ENCODE results near the gene AQP3. TPM values are rescaled to one million over a fixed set of nuclear protein-coding genes. Genes with fewer than 3 reads are reported as not detected.
"Not testable (repeated sequence)": the region's sequence is repeated elsewhere in the genome, so short reads cannot be mapped to it uniquely, and the experiment has no call there.

AQP3 gene
- total RNA-seq, 1 donor from 2014 or later, result 868 TPM

DNA sequence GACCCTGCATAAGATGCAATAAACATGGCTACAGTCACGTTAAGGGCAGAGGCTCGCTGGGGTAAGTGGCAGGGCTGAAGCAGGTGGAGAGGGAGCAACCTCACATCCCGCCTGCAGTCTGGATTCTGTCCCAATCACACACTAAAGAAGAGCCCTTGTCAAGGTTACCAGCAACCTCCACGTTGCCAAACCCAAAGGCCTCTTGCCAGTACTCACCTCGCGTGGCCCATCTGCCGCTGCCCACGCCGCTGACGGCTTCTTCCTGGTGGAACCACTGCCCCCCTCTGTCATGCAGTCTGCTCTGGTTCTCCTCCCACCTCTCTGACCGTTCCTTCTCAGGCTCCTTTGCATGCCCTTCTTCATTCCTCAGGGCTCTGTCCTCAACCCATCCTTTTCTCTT lies 53.8 kb downstream of the AQP3 start:
- no peaks in the 10 kb centered on the region for H3K27me3 ChIP-seq
- H3K4me3 ChIP-seq, result no peak overlapping the region
- peaks cover 11% of the 10 kb centered on the region for H3K4me1 ChIP-seq
- no peaks in the 10 kb centered on the region for H3K9me3 ChIP-seq
- intact Hi-C loops (cut with DNase I), result no loop called here
- H3K27ac ChIP-seq, result no peak overlapping the region
- no peaks in the 10 kb centered on the region for H3K36me3 ChIP-seq
- DNase-seq (ENCODE audit: extremely low spot score in 2 of 2), result no peak
- TF ChIP-seq POLR2AphosphoS5 (IDR thresholded peaks at IDR 0.05; ENCODE audit: insufficient read depth in 1 of 2, low read depth in 1 of 2), result no peak

DNA sequence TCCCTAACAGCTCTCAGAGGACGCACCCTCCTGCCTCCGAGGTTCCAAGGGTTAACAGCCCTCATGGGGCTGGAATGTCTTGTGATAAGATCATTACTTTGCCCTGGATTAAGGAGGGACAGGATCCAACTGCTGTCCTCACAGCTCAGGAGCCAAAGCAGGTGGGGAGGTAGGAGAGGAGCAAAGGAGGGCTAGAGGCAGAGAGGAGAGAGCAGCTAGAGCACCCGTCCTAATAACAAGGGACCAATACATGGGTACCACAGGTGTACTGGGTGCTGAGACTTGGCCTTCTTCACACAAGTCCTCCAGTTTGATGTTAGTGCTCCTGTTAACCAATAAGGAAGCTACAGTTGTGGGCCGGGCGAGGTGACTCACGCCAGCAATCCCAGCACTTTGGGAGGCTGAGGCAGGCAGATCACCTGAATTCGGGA lies 54.8 kb downstream of the AQP3 start:
- DNase-seq (ENCODE audit: extremely low spot score in 2 of 2); H3K4me3 ChIP-seq; H3K36me3 ChIP-seq; H3K27ac ChIP-seq; H3K9me3 ChIP-seq; intact Hi-C loops (cut with DNase I); H3K27me3 ChIP-seq: not testable (repeated sequence)
- H3K4me1 ChIP-seq, result peaks cover 11% of the 10 kb centered on the region

Small RNAs within 50 kb of the gene (microRNA-seq; reads per million reads assigned to microRNA genes)
- gene MIR6851 (ENCODE audit: borderline number of aligned reads, borderline replicate concordance), result not detected

Small RNAs within 50 kb of the gene (small RNA-seq; reads per million reads assigned to genes)
- not detected for gene AL356218.2
- not detected for gene MIR6851

Other genes starting within 250 kb of the AQP3 start
- gene SPINK4, start 207.4 kb downstream of the AQP3 start, total RNA-seq, result not detected
- 127 TPM for gene BAG1, start 182.9 kb downstream of the AQP3 start, total RNA-seq
- gene CHMP5, start 182.5 kb downstream of the AQP3 start, total RNA-seq, result 41.5 TPM
- 34.1 TPM for gene NFX1, start 157.1 kb downstream of the AQP3 start, total RNA-seq
- gene AQP7, start 45.0 kb downstream of the AQP3 start, total RNA-seq, result 6.4 TPM
- 25.3 TPM for gene NOL6, start 26.3 kb upstream of the AQP3 start, total RNA-seq
- 5.9 TPM for gene ANKRD18B, start 76.7 kb upstream of the AQP3 start, total RNA-seq